K562 (cell line): ENCODE results near the gene MED16. TPM values are rescaled to one million over a fixed set of nuclear protein-coding genes. Genes with fewer than 3 reads are reported as not detected.

Experiments
- DDX20 ChIP-seq: fragments of 450-650 bp; IDR thresholded peaks from 2 replicates; pipeline ENCODE4 v1.6.1; 2016; ENCODE audit warnings: missing genetic modification characterization, low read depth, mild to moderate bottlenecking, missing compliant biosample characterization, moderate library complexity
- DMBX1 ChIP-seq: fragments of 250-450 bp; sonication (Bioruptor Pico); IDR thresholded peaks from 2 replicates; pipeline ENCODE4 v1.8.0; 2022; ENCODE audit warnings: inconsistent platforms, mild to moderate bottlenecking, moderate library complexity, borderline replicate concordance
- E2F1 ChIP-seq: sonication (generic); formaldehyde crosslinking; IDR thresholded peaks from 2 replicates; pipeline ENCODE4 v1.8.1; 2023; ENCODE audit warnings: mild to moderate bottlenecking, missing genetic modification reagents, moderate library complexity
- FOXK2 ChIP-seq, 2 experiments: fragments of 450-650 bp; IDR thresholded peaks in 1 of 2; conservative IDR thresholded peaks in 1 of 2; 2 replicates each; pipeline ENCODE4 v1.6.1; 2016; ENCODE audit warnings: low read depth in 2 of 2, mild to moderate bottlenecking in 1 of 2
- GTF2A2 ChIP-seq: IDR thresholded peaks from 2 replicates; pipeline ENCODE4 v1.6.1; 2016; ENCODE audit warnings: mild to moderate bottlenecking, missing genetic modification characterization, missing compliant biosample characterization
- HDAC8 ChIP-seq: fragments of 450-650 bp; IDR thresholded peaks from 2 replicates; pipeline ENCODE4 v1.6.1; 2016; ENCODE audit warnings: mild to moderate bottlenecking, missing genetic modification characterization, moderate library complexity, missing compliant biosample characterization
- HINFP ChIP-seq: fragments of 450-650 bp; conservative IDR thresholded peaks from 2 replicates; pipeline ENCODE4 v1.6.1; 2016; ENCODE audit warnings: missing genetic modification characterization, low read depth, mild to moderate bottlenecking, control low read depth, missing compliant biosample characterization
- HIVEP1 ChIP-seq: fragments of 250-450 bp; sonication (Bioruptor Pico); IDR thresholded peaks from 2 replicates; pipeline ENCODE4 v1.4.0; 2020; ENCODE audit warnings: mild to moderate bottlenecking
- HNRNPL ChIP-seq: fragments of 200-400 bp; formaldehyde crosslinking; IDR thresholded peaks from 2 replicates; pipeline ENCODE4 v1.6.1; 2017; ENCODE audit warnings: low read depth, mild to moderate bottlenecking, low read length
- IRF9 ChIP-seq: fragments of 450-650 bp; IDR thresholded peaks from 2 replicates; pipeline ENCODE4 v1.6.1; 2016; ENCODE audit warnings: missing biosample characterization, missing genetic modification characterization
- NCOA4 ChIP-seq: fragments of 450-650 bp; IDR thresholded peaks from 2 replicates; pipeline ENCODE4 v1.6.1; 2018; ENCODE audit warnings: mild to moderate bottlenecking; ENCODE audit not compliant: partially characterized antibody
- NFE2 ChIP-seq: IDR thresholded peaks from 2 replicates; pipeline ENCODE4 v1.6.1; 2014; ENCODE audit warnings: antibody characterized with exemption, low read depth
- PHF20 ChIP-seq: fragments of 450-650 bp; IDR thresholded peaks from 2 replicates; pipeline ENCODE4 v1.6.1; 2018; ENCODE audit not compliant: partially characterized antibody
- PHF21A ChIP-seq: fragments of 450-650 bp; IDR thresholded peaks from 2 replicates; pipeline ENCODE4 v1.6.1; 2017; ENCODE audit warnings: low read depth, borderline replicate concordance
- POLR3A ChIP-seq: IDR thresholded peaks from 2 replicates; pipeline ENCODE4 v1.6.1; 2011; ENCODE audit warnings: borderline replicate concordance, mild to moderate bottlenecking, moderate library complexity; ENCODE audit not compliant: insufficient read length, insufficient read depth; ENCODE audit errors: extremely low read depth
- RBM25 ChIP-seq: fragments of 200-400 bp; formaldehyde crosslinking; IDR thresholded peaks from 2 replicates; pipeline ENCODE4 v1.6.1; 2018; ENCODE audit warnings: low read length, low read depth, moderate library complexity; ENCODE audit not compliant: severe bottlenecking
- TARDBP ChIP-seq: fragments of 450-650 bp; IDR thresholded peaks from 2 replicates; pipeline ENCODE4 v1.6.1; 2016
- TGIF2 ChIP-seq: sonication (generic); formaldehyde crosslinking; IDR thresholded peaks from 2 replicates; pipeline ENCODE4 v1.8.1; 2022; ENCODE audit warnings: mild to moderate bottlenecking, missing genetic modification reagents, moderate library complexity
- ZBTB1 ChIP-seq: sonication (generic); formaldehyde crosslinking; IDR thresholded peaks from 2 replicates; pipeline ENCODE4 v1.8.1; 2023; ENCODE audit warnings: missing genetic modification reagents, low read depth, mild to moderate bottlenecking, borderline replicate concordance
- ZFP1 ChIP-seq: fragments of 450-650 bp; formaldehyde crosslinking; IDR thresholded peaks from 2 replicates; pipeline ENCODE4 v1.4.0; 2020; ENCODE audit warnings: mild to moderate bottlenecking, mixed read lengths
- ZNF282 ChIP-seq: sonication (generic); formaldehyde crosslinking; IDR thresholded peaks from 2 replicates; pipeline ENCODE4 v1.8.1; 2023; ENCODE audit warnings: missing genetic modification reagents
- ZNF830 ChIP-seq: fragments of 250-450 bp; sonication (Bioruptor Pico); IDR thresholded peaks from 2 replicates; pipeline ENCODE4 v1.5.0; 2021; ENCODE audit warnings: mild to moderate bottlenecking
- polyA plus RNA-seq, 8 experiments: library from polyadenylated mRNA; depleted of rRNA in 4 of 8; stranded (reverse) in 5 of 8; unstranded in 3 of 8; fragments of >200 nt; fragmentation: Nextera tagmentation in 2 of 8; fragmentation: Illumina TruSeq in 1 of 8; extraction: Ambion mirVana in 2 of 8; extraction: Trizol in 1 of 8; gene quantifications; 2 replicates each; pipeline versions ENCODE4 v1.2.1 to v1.2.3, GENCODE V29; 2011 to 2014; ENCODE audit warnings: inconsistent platforms in 1 of 8, missing spikeins in 1 of 8
- total RNA-seq, 7 experiments: library from RNA; depleted of rRNA in 6 of 7; stranded (reverse); fragments of >200 nt in 6 of 7; fragmentation: Illumina TruSeq in 2 of 7; extraction: Trizol in 2 of 7; gene quantifications; 2 replicates each; pipeline versions ENCODE4 v1.2.1 to v1.2.3, GENCODE V29; 2011 to 2021; ENCODE audit warnings: low replicate concordance in 1 of 7

Gene MED16
- total and polyA plus RNA-seq, 9 of the 15 experiments (the other 6 are each of a cell fraction or from before 2014, with no cell fraction given), result 0.89 to 59.9 (median 8.6) TPM

GRCh38 chr19:917323-918151 lies 24.6 kb upstream of the MED16 start, which contains the start of gene KISS1R (continued):
- TF ChIP-seq FOXK2 (conservative IDR thresholded peaks at IDR 0.05 in 1 of 2, IDR thresholded peaks at IDR 0.05 in 1 of 2; ENCODE audit: low read depth in 2 of 2), result no peak
- TF ChIP-seq DDX20 (tag), result no peak
- peak; percentile 96 for TF ChIP-seq HNRNPL
- 0 out of 2 replicates have a peak, but pooled peaks have one; percentile 25 for TF ChIP-seq GTF2A2 (tag)
- TF ChIP-seq IRF9 (tag), result no peak
- TF ChIP-seq HIVEP1, result no peak
- peak; percentile 55 for TF ChIP-seq DMBX1 (CRISPR knock-in tag)
- no peak for TF ChIP-seq NCOA4
- TF ChIP-seq ZNF830, result no peak
- TF ChIP-seq RBM25, result peak; percentile 100
- no peak for TF ChIP-seq NFE2
- peak; percentile 94 for TF ChIP-seq ZBTB1 (CRISPR knock-in tag)
- TF ChIP-seq TARDBP, result peak; percentile 57; the same call in 1 of the 2 replicates
- TF ChIP-seq PHF20, result peak; percentile 50
- TF ChIP-seq POLR3A, result no peak
- peak; percentile 44; the same call in 1 of the 2 replicates for TF ChIP-seq E2F1 (CRISPR knock-in tag)
- no peak for TF ChIP-seq ZFP1
- peak; percentile 63 for TF ChIP-seq ZNF282 (CRISPR knock-in tag)
- peak; percentile 82; the same call in 1 of the 2 replicates for TF ChIP-seq TGIF2 (CRISPR knock-in tag)
- peak; percentile 72 for TF ChIP-seq HINFP (tag)
- TF ChIP-seq HDAC8 (tag), result peak; percentile 38; the same call in 1 of the 2 replicates
- TF ChIP-seq PHF21A, result 0 out of 2 replicates have a peak, but pooled peaks have one; percentile 47
